Right renal pelvis (tissue), 4 donors: ENCODE data around the gene NKX2-2. TPM values are rescaled to one million over a fixed set of nuclear protein-coding genes. Genes with fewer than 3 reads are reported as not detected.

Source experiments
- DNase-seq, 4 donors: peaks; one replicate each; pipeline ENCODE4 v3.0.0-alpha.2; 2013; ENCODE audit warnings: low read depth in 4 of 4, low spot score in 3 of 4, missing footprints in 1 of 4
- polyA plus RNA-seq, 4 donors: library from polyadenylated mRNA; unstranded; fragments of 120-200 nt; gene quantifications; one replicate each; pipeline ENCODE4 v1.2.1, GENCODE V29; 2013; ENCODE audit not compliant: insufficient read length in 4 of 4

Gene NKX2-2
- polyA plus RNA-seq, 4 donors: not detected

DNA sequence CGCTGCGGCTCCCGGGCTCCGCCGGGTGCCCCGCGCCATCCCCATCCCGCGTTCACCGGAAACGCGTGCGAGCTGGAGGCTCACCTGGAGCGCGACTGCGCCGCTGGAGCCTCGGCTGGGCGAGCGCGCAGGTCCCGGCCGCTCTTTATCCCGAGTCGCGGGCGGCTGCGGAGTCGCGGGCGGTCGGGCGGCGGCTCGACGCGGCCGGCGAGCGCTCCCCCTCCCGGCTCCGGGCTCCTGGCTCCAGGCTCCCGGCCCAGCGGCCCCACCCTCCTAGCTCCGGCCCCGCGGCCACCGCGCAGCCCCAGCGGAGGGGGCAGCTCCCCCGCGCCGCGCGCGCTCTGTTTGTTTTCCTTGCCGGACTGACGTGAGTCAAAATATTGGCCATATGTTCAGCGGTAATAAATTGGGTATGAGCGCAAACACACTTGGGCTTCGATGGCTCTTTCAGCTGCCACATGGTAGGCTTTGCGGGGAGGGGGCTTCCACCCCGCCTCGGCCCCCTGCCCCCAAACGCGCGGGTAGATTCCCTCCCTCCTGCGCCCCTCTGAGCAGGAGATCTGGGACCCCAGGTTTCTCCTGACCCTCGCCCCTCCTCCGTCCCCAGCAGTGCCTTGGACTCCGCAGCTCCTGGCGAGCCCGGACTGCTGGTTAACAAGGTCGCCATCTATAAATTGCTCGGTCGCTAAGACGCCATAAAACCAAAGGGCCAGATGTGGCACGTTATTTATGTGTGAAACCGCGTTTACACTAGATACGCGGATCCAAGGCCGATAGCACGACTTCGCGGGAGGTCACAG lies 8.8 kb upstream of the NKX2-2 start:
- DNase-seq: no peak

DNA sequence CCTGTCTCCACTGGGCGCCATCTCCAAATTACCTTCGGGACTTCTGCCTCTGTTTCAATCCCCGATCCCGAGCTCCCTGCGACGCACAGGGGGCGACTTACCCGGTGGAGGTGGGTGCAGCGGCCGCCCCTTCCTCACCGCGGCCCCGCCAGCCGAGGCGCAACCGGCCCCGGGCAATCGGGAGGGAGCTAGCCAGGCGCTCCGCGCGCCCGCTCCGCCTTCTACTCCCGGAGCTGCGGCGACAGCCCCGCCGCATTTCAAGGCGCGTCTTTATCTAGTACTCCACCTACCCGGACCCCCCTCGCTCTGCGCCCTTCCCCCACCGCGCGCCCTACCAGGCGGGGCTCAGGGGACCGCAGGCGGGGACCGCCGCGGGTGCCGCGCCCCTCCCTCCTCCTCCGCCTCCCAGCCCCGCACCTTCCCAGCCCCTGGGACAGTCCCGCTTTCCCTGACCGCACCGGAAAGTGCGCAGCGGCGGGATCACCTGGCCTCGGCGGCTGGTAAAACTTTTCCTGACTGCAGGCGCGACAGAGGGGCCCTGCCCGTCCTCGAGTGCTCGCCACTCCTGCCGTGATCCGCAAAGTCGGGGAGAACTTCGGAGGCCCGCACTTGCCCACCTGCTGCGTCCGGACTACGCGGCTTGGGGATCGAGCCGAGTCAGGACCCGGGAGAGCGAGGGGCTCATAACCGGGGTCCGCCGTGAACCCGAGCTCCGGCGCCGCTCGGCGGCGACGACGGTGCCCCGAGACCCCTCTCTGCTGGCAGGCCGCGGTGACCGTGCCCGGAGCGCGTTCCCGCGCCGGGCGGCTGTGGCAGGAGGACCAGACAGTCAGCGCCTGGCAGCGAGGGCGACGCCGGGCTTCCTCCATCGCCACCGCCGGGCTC lies 8.0 kb upstream of the NKX2-2 start:
- no peak for DNase-seq

DNA sequence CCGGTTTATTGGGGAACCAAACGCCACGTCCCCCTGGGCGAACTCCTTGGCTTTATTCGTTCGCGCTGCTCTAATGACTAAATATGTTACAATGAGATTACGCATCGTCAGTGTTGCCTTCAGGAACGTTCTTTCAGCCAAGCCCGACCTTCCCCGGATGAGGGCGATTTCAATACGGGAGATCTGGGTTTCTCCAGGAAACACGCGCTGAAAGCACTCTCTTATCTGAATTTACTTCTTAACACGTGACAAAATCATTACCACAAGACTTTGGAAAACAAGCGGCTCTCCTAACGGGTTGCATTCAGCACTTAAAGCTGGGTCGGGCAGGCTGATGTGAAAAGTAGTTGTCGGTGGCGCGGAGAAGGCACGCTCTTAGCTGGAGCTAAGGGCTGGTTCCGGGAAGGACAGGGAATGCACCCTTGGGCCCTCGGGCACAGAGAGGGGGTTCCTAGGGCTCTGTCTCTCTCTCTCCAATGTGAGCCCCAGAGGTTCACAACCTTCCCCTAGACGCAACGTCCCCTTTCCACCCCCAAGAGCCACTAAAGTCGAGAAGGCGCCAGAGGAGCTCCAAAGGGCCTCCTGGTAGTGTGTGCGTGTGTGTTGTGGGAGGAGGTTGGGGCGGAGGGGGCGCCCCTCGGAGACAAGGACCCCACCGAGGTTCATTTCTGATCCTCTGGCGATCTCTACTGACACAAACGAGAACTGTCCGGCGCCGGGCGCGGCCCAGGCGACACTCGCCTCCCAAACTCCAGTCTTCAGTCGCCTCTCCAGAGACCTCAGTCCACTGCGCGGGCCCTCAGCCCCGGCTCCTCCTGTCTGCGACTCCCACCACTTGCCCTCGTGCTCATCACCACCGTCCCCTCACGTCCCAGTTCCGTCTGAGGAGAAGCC lies 7.1 kb upstream of the NKX2-2 start:
- DNase-seq: no peak

DNA sequence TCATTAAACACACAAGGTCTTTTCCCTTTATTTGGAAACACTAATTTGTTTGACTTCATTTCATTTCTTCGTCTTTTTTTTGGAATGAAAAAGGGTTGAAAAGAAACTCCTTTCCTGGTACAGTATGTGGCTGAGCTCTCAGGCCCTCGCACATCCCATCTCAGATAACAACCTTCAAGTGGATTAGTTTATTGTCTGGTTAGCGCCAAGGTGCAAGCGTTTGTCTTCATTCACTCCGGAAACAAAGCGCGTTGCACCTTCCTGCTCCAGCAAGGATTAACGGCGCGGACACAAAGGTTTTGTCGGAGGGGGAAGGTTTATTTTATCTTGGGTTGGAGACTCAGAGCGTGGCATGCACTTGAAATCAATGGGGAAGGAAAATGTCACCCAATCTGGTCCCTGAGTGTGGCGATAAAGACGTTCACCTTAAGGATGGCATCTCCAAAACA lies 5.3 kb upstream of the NKX2-2 start:
- no peak for DNase-seq

DNA sequence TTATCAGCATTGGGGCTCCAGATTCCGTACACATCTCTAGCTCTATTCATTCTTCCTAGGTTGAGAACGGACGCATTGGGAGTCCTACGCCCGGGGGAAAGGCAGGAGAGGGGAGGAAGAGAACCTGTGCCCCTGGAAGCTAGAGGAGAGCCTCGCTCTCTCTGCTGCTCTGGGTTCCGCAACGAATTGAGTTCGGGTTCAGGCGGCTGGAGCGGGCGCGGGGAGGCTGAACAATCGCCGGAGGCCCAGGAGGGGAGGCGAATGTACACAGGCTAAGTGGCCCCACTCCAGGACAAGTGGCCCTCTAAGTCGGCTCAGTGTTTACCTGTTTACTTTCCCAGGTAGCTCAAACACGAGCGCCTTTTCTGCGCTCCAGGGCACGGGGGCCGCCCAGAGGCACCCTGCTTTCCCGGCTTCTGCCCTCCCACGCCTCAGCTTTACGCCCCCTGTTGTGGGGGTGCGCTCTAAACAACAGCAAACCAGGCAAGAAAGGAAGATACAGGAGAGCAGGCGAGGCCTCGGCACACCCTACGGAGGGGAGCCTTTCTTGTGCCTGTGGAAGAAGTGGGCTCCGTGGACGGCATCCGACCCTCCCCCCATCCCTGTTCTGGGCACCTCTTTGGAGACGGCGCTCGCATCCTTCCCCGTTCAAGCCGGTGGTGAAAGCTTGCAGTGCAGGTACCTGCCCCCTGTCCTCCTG lies 4.6 kb upstream of the NKX2-2 start:
- no peak for DNase-seq

DNA sequence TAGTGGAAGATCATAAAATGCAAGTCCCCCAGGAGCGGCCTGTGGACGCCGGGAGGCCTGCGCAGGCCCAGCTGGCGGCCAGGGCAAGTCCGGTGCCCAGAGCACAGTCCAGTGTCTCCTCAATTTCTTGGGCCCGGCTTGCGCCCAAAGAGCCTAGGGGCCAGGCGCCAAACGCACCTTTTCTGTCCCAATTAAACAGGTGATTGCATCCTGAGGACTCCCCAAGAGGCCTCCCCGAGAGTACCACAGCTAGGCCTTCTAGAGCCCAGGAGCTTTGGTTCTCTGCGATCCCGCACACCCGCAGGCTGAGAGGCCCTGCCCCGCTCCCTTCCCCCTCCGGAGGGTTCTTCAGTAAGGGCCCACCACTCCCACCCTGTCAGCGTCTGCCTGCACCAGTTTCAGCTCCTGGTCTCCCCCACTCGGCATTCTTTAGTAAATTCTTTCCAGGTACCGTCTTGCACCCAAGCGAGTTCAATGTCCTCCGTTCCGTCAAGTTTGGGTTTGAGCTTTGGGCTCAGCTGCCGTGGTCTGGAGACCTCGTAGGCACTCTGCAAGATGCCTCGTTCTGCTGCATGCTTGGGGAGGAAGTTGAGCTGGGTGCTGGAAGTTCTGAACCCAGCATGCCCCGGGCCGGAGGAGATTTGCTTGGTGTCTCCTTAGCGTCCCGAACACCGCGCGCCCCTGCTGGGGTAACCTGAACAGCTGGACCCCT lies 3.9 kb upstream of the NKX2-2 start:
- DNase-seq: no peak

DNA sequence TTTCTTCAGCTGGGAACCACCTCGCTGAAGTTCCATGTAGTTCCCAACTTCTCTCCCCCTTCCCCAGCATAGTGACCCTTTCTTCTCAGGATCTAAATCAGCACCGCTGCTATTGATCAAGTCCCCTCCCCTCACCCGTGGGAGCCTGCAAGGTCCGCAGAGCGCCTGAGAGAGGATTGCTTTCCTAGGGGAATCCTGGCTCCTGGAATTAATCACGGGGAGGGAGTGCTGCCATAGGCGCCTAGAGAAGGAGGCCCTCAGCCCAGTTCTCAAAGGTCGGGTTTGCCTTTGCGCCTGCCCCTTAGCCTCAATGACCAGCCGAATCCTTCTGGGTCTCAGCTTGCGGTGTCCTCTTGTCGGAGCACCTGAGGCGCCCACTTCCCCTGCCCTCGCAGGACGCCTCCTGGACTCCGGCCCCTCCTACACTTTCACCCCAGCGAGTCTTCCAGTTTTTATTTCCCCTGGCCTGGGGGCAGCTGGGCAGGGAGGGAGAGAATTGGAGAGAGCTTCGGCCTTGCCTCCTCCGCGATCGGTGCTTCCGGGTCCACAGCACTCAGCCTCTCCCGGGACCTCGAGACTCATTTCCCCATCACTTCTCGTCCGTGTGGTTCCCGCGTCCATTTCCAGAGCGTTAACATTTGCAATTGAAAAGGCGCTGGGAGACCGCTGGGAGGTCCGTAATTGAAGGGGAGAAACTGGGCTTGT lies 3.1 kb upstream of the NKX2-2 start:
- DNase-seq: no peak

DNA sequence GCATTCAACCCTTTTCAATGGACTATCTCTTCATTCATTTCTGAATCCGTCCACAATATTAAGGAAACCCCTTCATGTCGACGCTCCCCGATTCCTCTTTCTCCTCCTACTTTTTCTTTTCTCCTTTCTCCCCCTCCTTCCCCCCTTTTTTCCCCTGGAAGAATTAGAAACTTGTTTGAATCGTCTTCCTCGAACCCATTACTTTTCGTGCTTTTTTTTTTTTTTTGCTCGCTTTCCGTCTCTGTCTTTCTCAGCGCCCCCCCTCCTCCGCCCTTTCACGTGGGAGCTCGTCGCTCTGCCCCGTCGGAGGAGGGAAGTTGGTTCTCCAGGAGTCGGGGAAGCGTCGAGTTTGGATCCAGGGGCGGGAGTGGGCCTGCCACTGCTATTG lies 2.3 kb upstream of the NKX2-2 start:
- DNase-seq: no peak

DNA sequence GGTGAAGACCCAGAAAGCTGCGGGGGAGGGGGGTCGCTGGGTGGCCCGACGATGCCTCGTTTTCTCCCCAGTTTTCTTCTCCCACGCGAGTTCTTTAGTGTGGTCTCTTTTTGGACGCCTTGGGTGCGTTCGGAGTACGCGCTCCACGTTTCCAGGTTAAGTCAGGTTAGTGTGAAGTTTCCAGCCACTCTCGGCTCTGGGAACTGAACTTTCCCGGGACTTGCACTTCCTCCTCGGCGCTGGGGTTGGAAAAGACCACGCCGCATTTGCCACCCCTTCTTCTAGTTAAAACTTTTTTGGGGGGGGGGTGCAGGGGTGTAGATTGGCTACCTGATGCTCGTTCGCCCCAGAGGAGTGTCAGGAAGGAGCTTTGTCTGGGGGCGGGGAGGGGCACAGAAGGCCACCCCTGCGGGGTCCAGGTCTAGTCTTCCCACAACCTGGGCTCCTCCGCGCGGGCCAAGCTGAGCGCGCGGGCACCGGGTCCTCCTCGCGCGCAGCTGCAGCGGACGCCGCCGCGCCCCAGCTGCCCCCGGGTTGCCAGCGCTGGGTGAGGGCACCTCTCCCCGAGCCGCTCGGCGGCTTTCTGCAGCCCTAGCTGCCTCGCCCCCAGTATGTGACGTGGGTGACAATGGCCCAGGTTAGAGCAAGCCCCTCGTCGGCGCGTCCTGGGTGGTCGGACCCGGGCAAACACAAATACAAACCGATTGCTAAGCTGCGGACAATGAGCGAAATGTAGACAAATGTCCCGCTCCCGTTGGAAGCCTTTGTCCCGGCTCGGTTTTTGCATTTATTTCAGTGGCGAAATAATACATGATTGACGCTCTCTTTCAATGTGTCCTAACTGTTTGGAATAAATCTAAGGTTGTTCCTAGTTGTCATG lies 1.7 kb upstream of the NKX2-2 start:
- DNase-seq: no peak

DNA sequence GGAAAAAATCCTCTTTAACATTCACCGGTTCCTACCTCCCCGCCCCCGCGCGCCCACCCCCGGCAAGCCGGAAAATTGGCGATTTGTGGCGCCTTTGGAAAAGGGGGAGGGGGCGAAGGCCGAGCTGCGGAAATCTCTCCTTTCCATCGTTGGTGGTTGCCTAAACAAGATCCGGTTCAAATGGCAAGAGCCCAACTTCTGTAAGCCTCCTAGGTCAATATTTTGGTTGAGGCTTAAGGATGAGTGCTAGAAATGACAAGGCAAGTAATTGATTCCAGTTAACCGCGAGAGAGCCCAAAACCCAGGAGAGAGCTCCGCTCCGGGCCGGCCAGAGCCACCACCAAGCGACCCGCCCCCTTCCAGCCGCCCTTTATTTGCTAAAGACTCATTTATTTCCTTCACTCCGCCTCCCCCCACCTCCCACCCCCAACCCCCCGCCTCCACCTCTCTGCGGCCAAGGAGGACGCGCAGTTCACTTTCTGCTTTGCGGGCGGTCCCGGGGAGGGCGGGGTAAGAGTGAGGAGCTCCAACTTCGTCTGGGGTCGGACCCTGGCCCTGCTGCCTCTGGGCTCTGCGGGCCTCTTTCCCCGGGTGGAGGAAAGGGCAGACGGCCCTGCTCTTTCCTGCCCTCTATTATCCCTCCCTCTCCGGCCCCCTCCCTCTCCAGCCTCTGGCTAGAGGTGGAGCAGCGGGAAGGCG lies 838 bp upstream of the NKX2-2 start:
- DNase-seq: no peak

DNA sequence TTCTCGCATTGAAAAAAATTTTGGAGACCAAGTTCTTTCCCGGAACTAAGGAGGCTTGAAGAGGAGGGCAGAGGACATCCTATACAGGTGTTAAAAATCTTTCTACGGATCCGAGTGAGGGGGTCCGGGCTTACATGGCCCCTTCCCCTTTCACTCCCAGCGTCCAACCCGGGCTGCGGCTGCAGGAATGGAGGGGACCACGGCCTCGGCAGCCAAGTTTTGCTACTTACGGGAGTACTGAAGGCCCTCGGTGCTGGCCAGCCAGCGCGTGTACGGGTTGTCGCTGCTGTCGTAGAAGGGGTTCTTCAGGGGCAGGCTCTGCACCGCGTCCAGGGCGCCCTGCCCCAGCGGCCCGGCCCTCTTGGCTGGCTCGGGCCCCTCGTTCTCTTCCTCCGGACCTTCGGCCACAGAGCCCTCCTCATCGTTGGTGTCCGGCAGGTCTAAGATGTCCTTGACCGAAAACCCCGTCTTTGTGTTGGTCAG lies 642 bp downstream of the NKX2-2 start:
- DNase-seq: no peak

DNA sequence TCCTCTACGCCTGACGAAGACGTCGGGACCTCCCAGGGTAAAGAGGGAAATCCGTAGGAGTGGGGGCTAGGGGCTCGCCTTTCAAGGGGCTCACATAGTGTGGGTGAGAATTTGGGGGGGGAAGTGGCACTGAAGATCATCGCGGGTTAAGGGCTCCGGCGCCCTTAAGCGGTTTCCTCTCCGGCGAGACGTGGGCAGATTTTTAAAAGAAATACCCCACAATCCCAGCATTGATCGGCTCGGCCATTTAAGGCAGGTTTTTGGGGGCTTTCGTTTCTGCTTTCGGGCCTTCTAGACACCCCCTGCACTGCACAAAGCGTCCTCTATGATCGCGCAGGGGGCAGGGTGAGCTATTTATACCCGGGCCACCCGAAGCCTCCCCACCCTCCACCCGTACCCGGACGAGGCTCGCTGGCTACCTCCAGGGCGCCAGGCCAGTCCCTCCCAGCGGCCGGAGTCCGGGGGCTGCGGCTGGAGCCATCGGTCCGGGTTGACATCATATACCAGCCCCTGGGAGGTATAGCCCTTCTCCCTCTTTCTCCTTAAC lies 1.2 kb downstream of the NKX2-2 start:
- no peak for DNase-seq

DNA sequence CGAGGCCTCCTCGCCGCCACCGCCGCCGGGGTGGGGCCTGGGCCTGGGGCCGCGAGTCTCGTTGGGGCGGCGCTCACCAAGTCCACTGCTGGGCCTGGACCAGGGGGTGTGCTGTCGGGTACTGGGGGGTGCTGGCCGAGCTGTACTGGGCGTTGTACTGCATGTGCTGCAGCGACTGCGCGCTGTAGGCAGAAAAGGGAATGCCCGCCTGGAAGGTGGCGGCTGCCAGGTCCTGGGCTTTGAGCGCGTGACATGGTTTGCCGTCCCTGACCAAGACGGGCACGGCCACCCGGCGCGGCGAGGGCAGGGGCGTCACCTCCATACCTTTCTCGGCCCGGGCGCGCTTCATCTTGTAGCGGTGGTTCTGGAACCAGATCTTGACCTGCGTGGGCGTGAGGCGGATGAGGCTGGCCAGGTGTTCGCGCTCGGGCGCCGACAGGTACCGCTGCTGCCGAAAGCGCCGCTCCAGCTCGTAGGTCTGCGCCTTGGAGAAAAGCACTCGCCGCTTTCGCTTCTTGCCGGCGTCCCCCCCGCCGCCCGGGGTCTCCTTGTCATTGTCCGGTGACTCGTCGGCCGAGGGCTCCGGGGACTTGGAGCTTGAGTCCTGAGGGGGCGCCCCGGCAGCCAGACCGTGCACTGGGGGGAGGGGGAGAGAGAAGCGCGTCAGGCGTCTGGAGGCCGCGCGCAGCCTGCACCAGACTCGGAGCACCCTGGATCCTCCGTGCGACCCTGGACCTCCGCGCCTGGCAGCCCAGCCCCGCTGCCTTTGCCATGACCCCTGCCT lies 1.8 kb downstream of the NKX2-2 start:
- no peak for DNase-seq

DNA sequence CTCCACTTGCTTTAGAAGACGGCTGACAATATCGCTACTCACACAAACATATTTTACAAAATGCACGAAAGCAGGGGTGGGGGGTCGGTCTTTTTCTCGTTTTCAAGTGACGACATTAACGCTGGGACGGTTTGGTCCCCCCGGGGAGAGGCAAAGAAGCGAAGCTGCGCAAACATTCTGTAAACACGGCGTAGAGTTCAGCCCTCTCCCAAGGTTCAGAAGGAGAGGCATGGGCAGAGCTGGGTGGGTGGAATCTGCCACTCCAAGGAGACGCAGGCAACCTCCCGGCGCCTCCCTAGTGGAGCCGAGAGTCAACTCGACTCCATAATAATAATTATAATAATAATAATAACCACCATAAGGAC lies 2.4 kb downstream of the NKX2-2 start:
- DNase-seq: no peak

DNA sequence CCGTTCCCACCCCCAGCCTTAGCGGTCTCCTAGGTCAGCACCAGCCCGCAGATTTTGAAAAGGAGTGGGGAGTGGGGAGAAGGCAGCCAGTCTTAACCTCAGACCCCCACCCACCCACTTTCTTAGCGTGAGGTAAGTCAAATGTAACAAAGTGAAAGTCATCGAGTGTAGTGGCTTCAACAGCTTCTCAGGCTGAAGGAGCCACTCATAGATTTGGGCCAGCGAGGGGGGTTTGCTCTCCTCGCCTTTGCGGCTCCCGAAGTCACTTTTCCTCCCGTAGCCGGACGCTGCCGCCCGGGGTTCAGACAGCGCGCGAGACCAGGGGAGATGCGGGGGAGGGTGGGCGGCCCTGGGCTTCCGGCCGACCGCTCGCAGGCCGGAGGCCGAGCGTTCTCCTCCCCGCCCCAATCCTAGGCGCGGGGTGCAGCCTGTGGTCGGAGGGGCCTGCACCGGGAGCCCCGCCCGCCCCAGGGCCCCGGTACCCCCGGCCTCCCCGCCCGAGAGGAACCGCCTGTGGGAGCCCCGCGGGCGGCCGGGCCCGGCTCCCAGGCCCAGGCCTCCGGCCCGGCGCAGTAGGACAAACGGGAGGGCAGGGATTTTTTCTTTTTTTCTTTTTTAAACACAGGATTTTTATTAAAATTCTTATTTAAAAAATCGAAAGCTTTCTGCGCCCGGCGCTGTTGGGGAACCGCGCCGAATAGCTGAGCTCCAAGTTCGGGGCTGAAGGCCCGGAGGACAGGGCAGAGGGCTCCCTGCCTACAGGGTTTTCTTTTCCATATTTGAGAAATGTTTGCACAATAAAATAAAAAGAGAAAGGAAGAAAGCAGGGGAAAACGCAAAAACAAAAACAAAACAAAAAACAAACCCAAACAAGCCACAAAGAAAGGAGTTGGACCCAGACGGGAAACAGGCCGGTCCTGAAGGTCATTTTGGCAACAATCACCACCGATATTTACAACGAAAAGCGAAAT lies 3.2 kb downstream of the NKX2-2 start:
- no peak for DNase-seq
